Activated CD4-positive, alpha-beta T cell treated with anti-CD3 and anti-CD28 coated beads, Interleukin-2, amount 10 ng/mL, durations not matched to agents 7 days and 5 days (primary cell): Measurements from ENCODE around the gene HORMAD2. TPM values are rescaled to one million over a fixed set of nuclear protein-coding genes. Genes with fewer than 3 reads are reported as not detected.
A peak's percentile ranks its signal among the peaks of the same experiment; 100 is the strongest.
"Not testable (repeated sequence)": the region's sequence is repeated elsewhere in the genome, so short reads cannot be mapped to it uniquely, and the experiment has no call there.

Source experiments
- CTCF ChIA-PET: fragments of 350-600 bp; sonication (Branson Sonifier 250); formaldehyde crosslinking; loops from one replicate; lab custom pipeline; 2021; ENCODE audit warnings: antibody characterized with exemption; lab: Charles Lee
- POLR2A ChIA-PET: fragments of 350-600 bp; sonication (Branson Sonifier 250); formaldehyde crosslinking; loops from one replicate; lab custom pipeline; 2021; ENCODE audit warnings: antibody characterized with exemption; lab: Charles Lee
- DNase-seq: peaks from one replicate; pipeline ENCODE4 v3.0.0-alpha.2; 2020
- H3K27ac Mint-ChIP-seq: one replicate; pipeline ENCODE4 v1.8.0; 2021; ENCODE audit warnings: mild to moderate bottlenecking, moderate library complexity, mixed read lengths
- H3K27me3 Mint-ChIP-seq: one replicate; pipeline ENCODE4 v1.8.0; 2021; ENCODE audit warnings: mixed read lengths
- H3K36me3 Mint-ChIP-seq: one replicate; pipeline ENCODE4 v1.8.0; 2021; ENCODE audit warnings: low read depth, mixed read lengths
- H3K4me1 Mint-ChIP-seq: one replicate; pipeline ENCODE4 v1.8.0; 2021; ENCODE audit warnings: mixed read lengths
- H3K4me3 Mint-ChIP-seq: one replicate; pipeline ENCODE4 v1.8.0; 2021; ENCODE audit warnings: mild to moderate bottlenecking, moderate library complexity, mixed read lengths
- H3K9me3 Mint-ChIP-seq: one replicate; pipeline ENCODE4 v1.8.0; 2021; ENCODE audit warnings: mixed read lengths
- total RNA-seq, 2 experiments: library from RNA; stranded (reverse); gene quantifications; one replicate each; pipeline ENCODE4 v1.2.3, GENCODE V29; 2021

HORMAD2 gene
- total RNA-seq, 2 experiments from 2014 or later = not detected

- Mint-ChIP-seq H3K36me3 (peaks cover 26% of the 10 kb centered on the region), H3K9me3 (peaks cover 22% of the 10 kb centered on the region), H3K27ac (no peak overlapping the region), H3K4me1 (peaks cover 57% of the 10 kb centered on the region), H3K27me3 (no peaks in the 10 kb centered on the region), H3K4me3 (no peak overlapping the region)
- ChIA-PET CTCF (interaction anchor here (0.6 to 1.2 kb wide), 8 partner anchors 9 to 75 kb away, joined by 3 to 5 read pairs (median 3); no protein-coding TSS in a partner anchor), POLR2A (no interaction called here)
- DNase-seq = no peak
Observed at GRCh38 chr22:30198152-30198825, 118.0 kb downstream of the HORMAD2 start.

GRCh38 chr22:30198921-30199320, 118.7 kb downstream of the HORMAD2 start:
- Mint-ChIP-seq H3K9me3 (peaks cover 19% of the 10 kb centered on the region), H3K27me3 (no peaks in the 10 kb centered on the region), H3K4me3 (no peak overlapping the region), H3K36me3 (peaks cover 21% of the 10 kb centered on the region), H3K4me1 (peaks cover 56% of the 10 kb centered on the region), H3K27ac (no peak overlapping the region)
- no peak for DNase-seq
- ChIA-PET POLR2A (no interaction called here), CTCF (interaction anchor here (0.5 to 4.6 kb wide), 6 partner anchors 8 to 29 kb away, joined by 3 to 23 read pairs (median 6); no protein-coding TSS in a partner anchor)

GRCh38 chr22:30200905-30201304, 120.6 kb downstream of the HORMAD2 start:
- H3K4me3 Mint-ChIP-seq, H3K36me3 Mint-ChIP-seq, POLR2A ChIA-PET, DNase-seq, H3K27ac Mint-ChIP-seq, H3K27me3 Mint-ChIP-seq: not testable (repeated sequence)
- peaks cover 13% of the 10 kb centered on the region for H3K9me3 Mint-ChIP-seq
- CTCF ChIA-PET = interaction anchor here (4.6 kb wide), 1 partner anchor 10 kb away, joined by 23 read pairs; no protein-coding TSS in a partner anchor
- H3K4me1 Mint-ChIP-seq = peaks cover 43% of the 10 kb centered on the region

GRCh38 chr22:30201945-30202344, 121.7 kb downstream of the HORMAD2 start:
- Mint-ChIP-seq H3K4me1 (peaks cover 38% of the 10 kb centered on the region), H3K4me3 (no peak overlapping the region), H3K27me3 (no peaks in the 10 kb centered on the region), H3K27ac (no peak overlapping the region), H3K9me3 (peaks cover 13% of the 10 kb centered on the region), H3K36me3 (peaks cover 7% of the 10 kb centered on the region)
- DNase-seq = no peak
- ChIA-PET POLR2A (no interaction called here), CTCF (interaction anchor here (0.8 to 4.6 kb wide), 2 partner anchors 11 to 33 kb away, joined by 3 to 23 read pairs; no protein-coding TSS in a partner anchor)

GRCh38 chr22:30202531-30203006, 122.3 kb downstream of the HORMAD2 start:
- H3K4me1 Mint-ChIP-seq = peaks cover 35% of the 10 kb centered on the region
- no peak overlapping the region for H3K27ac Mint-ChIP-seq
- ChIA-PET CTCF (interaction anchor here (0.8 to 4.6 kb wide), 2 partner anchors 12 to 32 kb away, joined by 3 to 23 read pairs; no protein-coding TSS in a partner anchor), POLR2A (no interaction called here)
- peaks cover 7% of the 10 kb centered on the region for H3K36me3 Mint-ChIP-seq
- no peak for DNase-seq
- no peaks in the 10 kb centered on the region for H3K27me3 Mint-ChIP-seq
- no peak overlapping the region for H3K4me3 Mint-ChIP-seq
- peaks cover 13% of the 10 kb centered on the region for H3K9me3 Mint-ChIP-seq

- ChIA-PET CTCF (interaction anchor here (0.8 to 2.8 kb wide), 6 partner anchors 8 to 30 kb away, joined by 3 to 8 read pairs (median 3); no protein-coding TSS in a partner anchor), POLR2A (no interaction called here)
- no peak overlapping the region for H3K27ac Mint-ChIP-seq
- peaks cover 32% of the 10 kb centered on the region for H3K4me1 Mint-ChIP-seq
- H3K27me3 Mint-ChIP-seq = no peaks in the 10 kb centered on the region
- peaks cover 13% of the 10 kb centered on the region for H3K9me3 Mint-ChIP-seq
- H3K36me3 Mint-ChIP-seq = peaks cover 7% of the 10 kb centered on the region
- DNase-seq = no peak
- H3K4me3 Mint-ChIP-seq = no peak overlapping the region
Observed at GRCh38 chr22:30204015-30204741, 123.9 kb downstream of the HORMAD2 start.

- H3K36me3 Mint-ChIP-seq = peaks cover 7% of the 10 kb centered on the region
- ChIA-PET CTCF (interaction anchor here (1.0 to 2.8 kb wide), 4 partner anchors 9 to 26 kb away, joined by 3 to 8 read pairs (median 6); no protein-coding TSS in a partner anchor), POLR2A (no interaction called here)
- no peak for DNase-seq
- peaks cover 13% of the 10 kb centered on the region for H3K9me3 Mint-ChIP-seq
- no peaks in the 10 kb centered on the region for H3K27me3 Mint-ChIP-seq
- H3K27ac Mint-ChIP-seq = no peak overlapping the region
- no peak overlapping the region for H3K4me3 Mint-ChIP-seq
- H3K4me1 Mint-ChIP-seq = peaks cover 29% of the 10 kb centered on the region
Observed at GRCh38 chr22:30204742-30205111, 124.5 kb downstream of the HORMAD2 start.

- no peak overlapping the region for H3K4me3 Mint-ChIP-seq
- H3K4me1 Mint-ChIP-seq = peaks cover 31% of the 10 kb centered on the region
- peak overlapping the region; percentile 25 for H3K27ac Mint-ChIP-seq
- no peaks in the 10 kb centered on the region for H3K27me3 Mint-ChIP-seq
- ChIA-PET CTCF (interaction anchor here (1.0 to 2.8 kb wide), 3 partner anchors 10 to 25 kb away, joined by 3 to 8 read pairs (median 8); no protein-coding TSS in a partner anchor), POLR2A (no interaction called here)
- no peak for DNase-seq
- H3K36me3 Mint-ChIP-seq = peaks cover 7% of the 10 kb centered on the region
- peaks cover 13% of the 10 kb centered on the region for H3K9me3 Mint-ChIP-seq
Observed at GRCh38 chr22:30205281-30206115, 125.2 kb downstream of the HORMAD2 start.

- DNase-seq = no peak
- CTCF ChIA-PET = interaction anchor here (1.0 to 1.7 kb wide), 2 partner anchors 9 to 11 kb away, joined by 3 to 4 read pairs; no protein-coding TSS in a partner anchor
- Mint-ChIP-seq H3K9me3 (peaks cover 7% of the 10 kb centered on the region), H3K27ac (no peak overlapping the region), H3K4me1 (peaks cover 32% of the 10 kb centered on the region), H3K27me3 (no peaks in the 10 kb centered on the region), H3K4me3 (no peak overlapping the region), H3K36me3 (peaks cover 4% of the 10 kb centered on the region)
- POLR2A ChIA-PET = no interaction called here
Observed at GRCh38 chr22:30206944-30207343, 126.7 kb downstream of the HORMAD2 start.

- peaks cover 46% of the 10 kb centered on the region for H3K4me1 Mint-ChIP-seq
- H3K27me3 Mint-ChIP-seq = no peaks in the 10 kb centered on the region
- CTCF ChIA-PET = interaction anchor here (0.6 to 1.4 kb wide), 3 partner anchors 12 to 594 kb away, joined by 4 to 6 read pairs (median 5); no protein-coding TSS in a partner anchor
- POLR2A ChIA-PET = interaction anchor here (0.6 kb wide), 1 partner anchor 188 kb away, joined by 3 read pairs; the partner anchor contains the start of gene SEC14L2
- H3K27ac Mint-ChIP-seq = no peak overlapping the region
- H3K4me3 Mint-ChIP-seq = no peak overlapping the region
- DNase-seq = no peak
- no peaks in the 10 kb centered on the region for H3K9me3 Mint-ChIP-seq
- H3K36me3 Mint-ChIP-seq = peaks cover 3% of the 10 kb centered on the region
Observed at GRCh38 chr22:30208631-30209603, 128.7 kb downstream of the HORMAD2 start.

- H3K9me3 Mint-ChIP-seq = no peaks in the 10 kb centered on the region
- no peaks in the 10 kb centered on the region for H3K27me3 Mint-ChIP-seq
- H3K4me1 Mint-ChIP-seq = peaks cover 52% of the 10 kb centered on the region
- POLR2A ChIA-PET = no interaction called here
- no peak for DNase-seq
- CTCF ChIA-PET = interaction anchor here (1.4 kb wide), 1 partner anchor 13 kb away, joined by 5 read pairs; no protein-coding TSS in a partner anchor
- H3K4me3 Mint-ChIP-seq = no peak overlapping the region
- H3K27ac Mint-ChIP-seq = no peak overlapping the region
- H3K36me3 Mint-ChIP-seq = peaks cover 3% of the 10 kb centered on the region
Observed at GRCh38 chr22:30209642-30210041, 129.4 kb downstream of the HORMAD2 start.
